ENCODE data around the gene PHF2.

- TF ChIP-seq ATF2 (IDR thresholded peaks at IDR 0.05; ENCODE audit: low read length) (no peak), CTCF (IDR thresholded peaks at IDR 0.05; ENCODE audit: control extremely low read depth in 1 of 3, insufficient read depth in 1 of 3, low read depth in 1 of 3, low read length in 3 of 3) (no peak), TBP (IDR thresholded peaks at IDR 0.05; ENCODE audit: low read depth, low read length) (no peak), CEBPB (IDR thresholded peaks at IDR 0.05; ENCODE audit: low read depth, low read length) (no peak), POLR2A (IDR thresholded peaks at IDR 0.05; ENCODE audit: control extremely low read depth in 1 of 2, low read depth in 2 of 2, low read length in 2 of 2) (no peak), RAD21 (IDR thresholded peaks at IDR 0.05 in 1 of 2, conservative IDR thresholded peaks at IDR 0.05 in 1 of 2; ENCODE audit: low read depth in 2 of 2, low read length in 2 of 2) (no peak), CREB1 (IDR thresholded peaks at IDR 0.05) (no peak)
Measured at GRCh38 chr9:93698140-93698908, 121.9 kb downstream of the PHF2 start.

Measured in H1 (cell line).